NCI-H345 treated with DMSO at 0.1 percent for 48 hours (cell line): ENCODE measurements around the gene SLC18A3.

Source experiments
- DNase-seq: peaks from one replicate; lab custom pipeline; 2025; ENCODE audit not compliant: unreplicated experiment; lab: John Stamatoyannopoulos, UW

Gene SLC18A3

GRCh38 chr10:49611166-49611815, 1.2 kb downstream of the SLC18A3 start:
- DNase-seq = no peak

- DNase-seq = no peak
Observed at GRCh38 chr10:49611816-49612512, 1.9 kb downstream of the SLC18A3 start.

- no peak for DNase-seq
Observed at GRCh38 chr10:49612513-49613164, 2.5 kb downstream of the SLC18A3 start.

- no peak for DNase-seq
Observed at GRCh38 chr10:49613165-49613881, 3.2 kb downstream of the SLC18A3 start.

GRCh38 chr10:49613882-49614241, 3.8 kb downstream of the SLC18A3 start, which contains the start of gene CHAT:
CHAT (plus strand) TSS chr10:49614037; CDS start chr10:49614190, 153 bp downstream.
- no peak for DNase-seq

- no peak for DNase-seq
Observed at GRCh38 chr10:49614242-49615198, 4.4 kb downstream of the SLC18A3 start.

GRCh38 chr10:49615213-49615612, 5.1 kb downstream of the SLC18A3 start:
- DNase-seq = no peak

GRCh38 chr10:49615721-49616120, 5.6 kb downstream of the SLC18A3 start:
- DNase-seq = no peak

- no peak for DNase-seq
Observed at GRCh38 chr10:49616421-49617101, 6.5 kb downstream of the SLC18A3 start.

- no peak for DNase-seq
Observed at GRCh38 chr10:49617121-49618020, 7.3 kb downstream of the SLC18A3 start.

- no peak for DNase-seq
Observed at GRCh38 chr10:49618821-49619220, 8.7 kb downstream of the SLC18A3 start.

GRCh38 chr10:49619613-49620012, 9.5 kb downstream of the SLC18A3 start:
- no peak for DNase-seq

GRCh38 chr10:49620286-49620810, 10.2 kb downstream of the SLC18A3 start:
- no peak for DNase-seq

GRCh38 chr10:49620841-49621378, 10.8 kb downstream of the SLC18A3 start:
- no peak for DNase-seq

GRCh38 chr10:49621561-49621960, 11.5 kb downstream of the SLC18A3 start:
- no peak for DNase-seq

GRCh38 chr10:49622426-49623425, 12.6 kb downstream of the SLC18A3 start:
- no peak for DNase-seq

GRCh38 chr10:49624629-49625028, 14.5 kb downstream of the SLC18A3 start:
- DNase-seq = no peak
